HepG2 (cell line): ENCODE data around the gene METRNL. TPM values are rescaled to one million over a fixed set of nuclear protein-coding genes. Genes with fewer than 3 reads are reported as not detected.

ENCODE experiments used
- ATAC-seq: fragments of 200-7000 bp; cut with Tn5 transposase; 3 replicates; pipeline ENCODE4 v1.9.1; 2020; ENCODE audit warnings: mild to moderate bottlenecking, moderate library complexity
- BruUV-seq: library from RNA; stranded (reverse); fragments of 400-500 nt; replicated peaks from 2 replicates; lab custom pipeline; 2021; lab: Mats Ljungman, UMichigan
- CTCF ChIA-PET: fragments of 300-600 bp; formaldehyde crosslinking; extraction: SDS; loops from one replicate; lab custom pipeline; 2021; ENCODE audit warnings: low total read pairs, inconsistent platforms, low intra/inter-chr PET ratio; lab: Yijun Ruan, JAX
- POLR2A ChIA-PET: fragments of 350-600 bp; sonication (Branson Sonifier 250); formaldehyde crosslinking; loops from one replicate; lab custom pipeline; 2020; ENCODE audit warnings: antibody characterized with exemption, inconsistent platforms; lab: Yijun Ruan, JAX
- DNase-seq: peaks from one replicate; pipeline ENCODE4 v3.0.0-alpha.2; 2015; ENCODE audit warnings: low spot score
- FAIRE-seq: peaks from 3 replicates; lab custom pipeline; 2011; peaks lifted over from hg19 to GRCh38; lab: Jason Lieb, UNC
- H2AFZ ChIP-seq: one replicate; pipeline ENCODE4 v1.6.1; 2011; ENCODE audit warnings: low read length, inconsistent platforms
- H3K27ac ChIP-seq: fragments of 300-600 bp; 3 replicates; pipeline ENCODE4 v1.8.0; 2011; ENCODE audit warnings: mixed run types, mild to moderate bottlenecking, mixed read lengths, low read length, inconsistent platforms; ENCODE audit not compliant: insufficient read depth; ENCODE audit errors: extremely low read length
- H3K27me3 ChIP-seq, 2 experiments: fragments of 200-600 bp in 1 of 2; 2 replicates in 1 of 2; 3 replicates in 1 of 2; pipeline versions ENCODE4 v1.6.0 to v1.8.0; 2011; ENCODE audit warnings: low read length in 2 of 2, mild to moderate bottlenecking in 2 of 2, moderate library complexity in 2 of 2, inconsistent platforms in 1 of 2; ENCODE audit not compliant: insufficient read depth in 2 of 2, control insufficient read depth in 1 of 2
- H3K36me3 ChIP-seq, 2 experiments: fragments of 200-600 bp in 1 of 2; replicated peaks in 1 of 2; 2 replicates in 1 of 2; 3 replicates in 1 of 2; pipeline versions ENCODE4 v1.5.1 to v1.8.0; 2011; ENCODE audit warnings: low read length in 2 of 2, inconsistent platforms in 1 of 2; ENCODE audit not compliant: insufficient read depth in 2 of 2, control insufficient read depth in 1 of 2
- H3K4me1 ChIP-seq: 2 replicates; pipeline ENCODE4 v1.5.1; 2012; ENCODE audit warnings: low read length, inconsistent platforms; ENCODE audit not compliant: insufficient read depth
- H3K4me2 ChIP-seq: 2 replicates; pipeline ENCODE4 v1.6.0; 2011; ENCODE audit warnings: low read depth, low read length, inconsistent platforms
- H3K4me3 ChIP-seq, 3 experiments: fragments of 200-600 bp in 1 of 3; sonication (generic), shearing (Covaris generic) in 1 of 3; replicated peaks in 1 of 3; 2 replicates each; pipeline ENCODE4 v1.5.1; 2011 to 2016; ENCODE audit warnings: low read length in 3 of 3, inconsistent platforms in 2 of 3, low read depth in 2 of 3, mild to moderate bottlenecking in 2 of 3, control low read depth in 1 of 3, mixed read lengths in 1 of 3; ENCODE audit not compliant: insufficient read depth in 1 of 3
- H3K79me2 ChIP-seq: one replicate; pipeline ENCODE4 v1.6.1; 2011; ENCODE audit warnings: low read length, inconsistent platforms; ENCODE audit not compliant: insufficient read depth
- H3K9ac ChIP-seq: 2 replicates; pipeline ENCODE4 v1.6.0; 2011; ENCODE audit warnings: mild to moderate bottlenecking, low read depth, low read length, inconsistent platforms; ENCODE audit not compliant: insufficient read depth
- H3K9me3 ChIP-seq: 2 replicates; pipeline ENCODE4 v1.5.1; 2012; ENCODE audit warnings: mild to moderate bottlenecking, low read length
- H4K20me1 ChIP-seq: 2 replicates; pipeline ENCODE4 v1.6.0; 2011; ENCODE audit warnings: inconsistent platforms, mild to moderate bottlenecking, low read length, moderate library complexity; ENCODE audit not compliant: insufficient read depth
- BRD4 ChIP-seq: sonication (generic); formaldehyde crosslinking; IDR thresholded peaks from 2 replicates; pipeline ENCODE4 v1.4.0; 2020; ENCODE audit warnings: missing genetic modification reagents
- DNMT3B ChIP-seq: conservative IDR thresholded peaks from 2 replicates; pipeline ENCODE4 v1.6.1; 2016; ENCODE audit warnings: missing biosample characterization, control low read depth
- FOXK1 ChIP-seq: sonication (generic); formaldehyde crosslinking; IDR thresholded peaks from 2 replicates; pipeline ENCODE4 v1.4.0; 2020; ENCODE audit warnings: low read depth, missing genetic modification reagents, borderline replicate concordance
- JUN ChIP-seq: sonication (generic); formaldehyde crosslinking; IDR thresholded peaks from 2 replicates; pipeline ENCODE4 v1.4.0; 2020; ENCODE audit warnings: mild to moderate bottlenecking, missing genetic modification reagents
- MYC ChIP-seq: sonication (generic); formaldehyde crosslinking; IDR thresholded peaks from 2 replicates; pipeline ENCODE4 v1.9.0; 2021; ENCODE audit warnings: missing genetic modification reagents, borderline replicate concordance
- SMAD9 ChIP-seq: sonication (generic); formaldehyde crosslinking; IDR thresholded peaks from 2 replicates; pipeline ENCODE4 v1.5.1; 2020; ENCODE audit warnings: mild to moderate bottlenecking, missing genetic modification reagents
- THAP11 ChIP-seq: IDR thresholded peaks from 2 replicates; pipeline ENCODE4 v1.6.1; 2016; ENCODE audit warnings: missing biosample characterization, missing genetic modification reagents
- U2AF1 ChIP-seq: fragments of 200-400 bp; formaldehyde crosslinking; optimal IDR thresholded peaks from 2 replicates; pipeline ENCODE3; 2017; ENCODE audit warnings: mild to moderate bottlenecking, low read depth, low read length
- ZMYM2 ChIP-seq: sonication (generic); formaldehyde crosslinking; IDR thresholded peaks from 2 replicates; pipeline ENCODE4 v1.8.0; 2022; ENCODE audit warnings: mild to moderate bottlenecking, missing genetic modification reagents
- ZNF160 ChIP-seq: sonication (generic); formaldehyde crosslinking; IDR thresholded peaks from 2 replicates; pipeline ENCODE4 v1.8.0; 2022; ENCODE audit warnings: mild to moderate bottlenecking, inconsistent platforms, missing genetic modification reagents
- ZNF674 ChIP-seq: sonication (generic); formaldehyde crosslinking; IDR thresholded peaks from 2 replicates; pipeline ENCODE4 v1.5.0; 2020; ENCODE audit warnings: low read depth, mild to moderate bottlenecking, missing genetic modification reagents
- WGBS: methylation state at CpG from one replicate; pipeline ENCODE4 v1.1.6; 2017; ENCODE audit warnings: low lambda C conversion rate; 5-methylcytosine and 5-hydroxymethylcytosine counted together
- in situ Hi-C: cut with HindIII; loops from 2 replicates; pipeline ENCODE4 v1.10.0; 2017; ENCODE audit warnings: low pct_unique_long_range_greater_than_20kb; ENCODE audit not compliant: extremely low pct_ligation_motif_present
- intact Hi-C: fragments of 100-400 bp; cut with micrococcal nuclease; formaldehyde crosslinking; loops from one replicate; pipeline ENCODE4 v1.10.0; 2022; ENCODE audit not compliant: unreplicated experiment
- polyA plus RNA-seq, 8 experiments: library from polyadenylated mRNA; depleted of rRNA in 3 of 8; stranded (reverse) in 7 of 8; unstranded in 1 of 8; fragments of >200 nt; fragmentation: Illumina TruSeq in 4 of 8; extraction: Trizol in 4 of 8; gene quantifications; 2 replicates each; pipeline versions ENCODE4 v1.2.1 to v1.2.3, GENCODE V29; 2011 to 2016; ENCODE audit warnings: low read depth in 4 of 8, missing spikeins in 1 of 8, mixed read lengths in 1 of 8; ENCODE audit not compliant: insufficient read depth in 1 of 8
- total RNA-seq, 5 experiments: library from RNA; depleted of rRNA; stranded (reverse); fragments of >200 nt; fragmentation: Illumina TruSeq; extraction: Trizol; gene quantifications; 2 replicates each; pipeline ENCODE4 v1.2.3, GENCODE V29; 2016; ENCODE audit warnings: low read depth in 1 of 5
- TF ChIP-seq, protein P1 (sequence below): sonication (generic); formaldehyde crosslinking; IDR thresholded peaks from 2 replicates; pipeline ENCODE4 v1.4.0; 2020; ENCODE audit warnings: missing genetic modification reagents
- TF ChIP-seq, protein P2 (sequence below): sonication (generic); formaldehyde crosslinking; IDR thresholded peaks from 2 replicates; pipeline ENCODE4 v1.5.0; 2020; ENCODE audit warnings: mild to moderate bottlenecking, low read depth, missing genetic modification reagents, borderline replicate concordance
- TF ChIP-seq, protein P3 (sequence below): sonication (generic); formaldehyde crosslinking; IDR thresholded peaks from 2 replicates; pipeline ENCODE4 v1.5.0; 2020; ENCODE audit warnings: missing genetic modification reagents

Gene METRNL
- total and polyA plus RNA-seq, 2 of the 13 experiments (the other 11 are each of a cell fraction or from before 2014, with no cell fraction given) = 0.66 to 0.84 TPM

DNA sequence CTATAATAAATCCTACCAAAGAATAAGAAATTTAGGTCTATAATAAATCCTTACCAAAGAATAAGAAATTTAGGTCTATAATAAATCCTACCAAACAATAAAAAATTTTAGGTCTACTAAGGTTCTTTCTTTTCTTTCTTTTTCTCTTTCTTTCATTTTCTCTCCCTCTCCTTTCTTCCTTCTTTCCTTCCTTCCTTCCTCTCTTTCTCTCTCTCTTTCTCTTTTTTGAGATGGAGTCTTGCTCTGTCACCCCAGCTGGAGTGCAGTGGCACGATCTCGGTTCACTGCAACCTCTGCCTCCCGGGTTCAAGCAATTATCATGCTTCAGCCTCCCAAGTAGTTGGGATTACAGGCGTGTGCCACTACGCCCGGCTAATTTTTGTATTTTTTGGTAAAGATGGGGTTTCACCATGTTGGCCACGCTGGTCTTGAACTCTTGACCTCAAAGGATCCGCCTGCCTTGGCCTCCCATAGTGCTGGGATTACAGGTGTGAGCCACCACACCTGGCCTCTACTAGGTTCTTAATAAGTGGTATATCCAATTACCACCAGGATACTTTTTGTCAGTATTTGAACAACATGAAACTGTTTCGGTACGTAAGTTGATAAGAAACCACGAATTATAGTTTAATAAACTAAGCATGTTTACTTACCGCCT is 31.5 kb upstream of the METRNL start (continued):
- TF ChIP-seq ZMYM2 (CRISPR knock-in tag) (peak; percentile 72; the same call in 1 of the 2 replicates), MYC (CRISPR knock-in tag) (peak; percentile 20; the same call in 1 of the 2 replicates), ZNF674 (0 out of 2 replicates have a peak, but pooled peaks have one; percentile 31), ZNF160 (CRISPR knock-in tag) (0 out of 2 replicates have a peak, but pooled peaks have one; percentile 12)

DNA sequence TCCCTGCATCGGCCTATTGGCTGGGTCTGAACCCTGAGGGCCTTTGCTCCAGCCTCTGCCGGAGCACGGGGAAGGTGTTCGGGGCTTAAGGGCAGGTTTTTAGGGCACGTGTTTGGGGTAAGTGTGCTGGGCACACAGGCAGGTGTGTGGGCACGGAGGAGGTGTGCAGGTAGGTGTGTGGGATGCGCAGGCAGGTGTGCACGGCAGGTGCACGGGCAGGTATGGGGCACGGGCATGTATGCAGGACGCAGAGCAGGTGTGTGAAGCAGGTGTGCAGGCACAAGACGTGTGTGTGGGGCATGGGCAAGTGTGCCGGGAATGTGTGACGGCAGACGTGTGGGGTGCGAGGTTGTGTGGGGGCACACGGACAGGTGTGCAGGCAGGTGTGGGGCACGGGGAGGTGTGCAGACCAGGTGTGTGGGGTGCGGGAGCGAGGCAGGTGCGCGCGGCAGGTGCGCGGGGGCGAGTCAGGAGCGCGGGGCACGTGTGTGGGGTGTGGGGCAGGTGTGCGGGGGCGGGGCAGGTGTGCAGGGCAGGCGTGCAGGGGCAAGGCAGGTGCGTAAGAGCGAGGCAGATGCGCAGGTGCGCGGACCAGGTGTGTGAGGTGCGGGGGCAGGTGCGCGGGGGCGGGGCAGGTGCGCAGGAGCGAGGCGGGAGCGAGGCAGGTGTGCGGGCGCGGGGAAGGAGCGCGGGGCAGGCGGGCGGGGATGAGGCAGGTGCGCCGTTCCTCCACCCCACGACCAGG is 28.6 kb upstream of the METRNL start:
- POLR2A ChIA-PET = interaction anchor here (1.0 kb wide), 1 partner anchor 80 kb away, joined by 3 read pairs; no protein-coding TSS in a partner anchor
- H3K9me3 ChIP-seq = no peaks in the 10 kb centered on the region
- H3K4me2 ChIP-seq = peak overlapping the region; percentile 91
- peaks cover 3% of the 10 kb centered on the region for H3K79me2 ChIP-seq
- H3K4me3 ChIP-seq = peak overlapping the region; percentile 60 to 76 (median 73); a peak in 5 of 6 replicates
- intact Hi-C loops = no loop called here
- FAIRE-seq (no peak), DNase-seq (no peak), ATAC-seq (no peak)
- H3K27ac ChIP-seq = peak overlapping the region; percentile 81
- no peak overlapping the region for H2AFZ ChIP-seq
- BruUV-seq = no TSS peak
- in situ Hi-C loops = no loop called here
- H3K27me3 ChIP-seq = peaks cover 0 to 20% of the 10 kb centered on the region in 2 experiments; a peak in 3 of 5 replicates
- peaks cover 2 to 8% of the 10 kb centered on the region in 2 experiments; a peak in 2 of 5 replicates for H3K36me3 ChIP-seq
- CTCF ChIA-PET = no interaction called here
- H4K20me1 ChIP-seq = no peaks in the 10 kb centered on the region
- H3K9ac ChIP-seq = peak overlapping the region; percentile 90
- 72% methylated on average over 55 of the region's 55 CpGs for WGBS
- H3K4me1 ChIP-seq = peaks cover 77% of the 10 kb centered on the region
- TF ChIP-seq, protein P1, sequence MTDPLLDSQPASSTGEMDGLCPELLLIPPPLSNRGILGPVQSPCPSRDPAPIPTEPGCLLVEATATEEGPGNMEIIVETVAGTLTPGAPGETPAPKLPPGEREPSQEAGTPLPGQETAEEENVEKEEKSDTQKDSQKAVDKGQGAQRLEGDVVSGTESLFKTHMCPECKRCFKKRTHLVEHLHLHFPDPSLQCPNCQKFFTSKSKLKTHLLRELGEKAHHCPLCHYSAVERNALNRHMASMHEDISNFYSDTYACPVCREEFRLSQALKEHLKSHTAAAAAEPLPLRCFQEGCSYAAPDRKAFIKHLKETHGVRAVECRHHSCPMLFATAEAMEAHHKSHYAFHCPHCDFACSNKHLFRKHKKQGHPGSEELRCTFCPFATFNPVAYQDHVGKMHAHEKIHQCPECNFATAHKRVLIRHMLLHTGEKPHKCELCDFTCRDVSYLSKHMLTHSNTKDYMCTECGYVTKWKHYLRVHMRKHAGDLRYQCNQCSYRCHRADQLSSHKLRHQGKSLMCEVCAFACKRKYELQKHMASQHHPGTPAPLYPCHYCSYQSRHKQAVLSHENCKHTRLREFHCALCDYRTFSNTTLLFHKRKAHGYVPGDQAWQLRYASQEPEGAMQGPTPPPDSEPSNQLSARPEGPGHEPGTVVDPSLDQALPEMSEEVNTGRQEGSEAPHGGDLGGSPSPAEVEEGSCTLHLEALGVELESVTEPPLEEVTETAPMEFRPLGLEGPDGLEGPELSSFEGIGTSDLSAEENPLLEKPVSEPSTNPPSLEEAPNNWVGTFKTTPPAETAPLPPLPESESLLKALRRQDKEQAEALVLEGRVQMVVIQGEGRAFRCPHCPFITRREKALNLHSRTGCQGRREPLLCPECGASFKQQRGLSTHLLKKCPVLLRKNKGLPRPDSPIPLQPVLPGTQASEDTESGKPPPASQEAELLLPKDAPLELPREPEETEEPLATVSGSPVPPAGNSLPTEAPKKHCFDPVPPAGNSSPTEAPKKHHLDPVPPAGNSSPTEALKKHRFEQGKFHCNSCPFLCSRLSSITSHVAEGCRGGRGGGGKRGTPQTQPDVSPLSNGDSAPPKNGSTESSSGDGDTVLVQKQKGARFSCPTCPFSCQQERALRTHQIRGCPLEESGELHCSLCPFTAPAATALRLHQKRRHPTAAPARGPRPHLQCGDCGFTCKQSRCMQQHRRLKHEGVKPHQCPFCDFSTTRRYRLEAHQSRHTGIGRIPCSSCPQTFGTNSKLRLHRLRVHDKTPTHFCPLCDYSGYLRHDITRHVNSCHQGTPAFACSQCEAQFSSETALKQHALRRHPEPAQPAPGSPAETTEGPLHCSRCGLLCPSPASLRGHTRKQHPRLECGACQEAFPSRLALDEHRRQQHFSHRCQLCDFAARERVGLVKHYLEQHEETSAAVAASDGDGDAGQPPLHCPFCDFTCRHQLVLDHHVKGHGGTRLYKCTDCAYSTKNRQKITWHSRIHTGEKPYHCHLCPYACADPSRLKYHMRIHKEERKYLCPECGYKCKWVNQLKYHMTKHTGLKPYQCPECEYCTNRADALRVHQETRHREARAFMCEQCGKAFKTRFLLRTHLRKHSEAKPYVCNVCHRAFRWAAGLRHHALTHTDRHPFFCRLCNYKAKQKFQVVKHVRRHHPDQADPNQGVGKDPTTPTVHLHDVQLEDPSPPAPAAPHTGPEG (CRISPR knock-in tag) = no peak
- no peak for TF ChIP-seq SMAD9 (CRISPR knock-in tag)
- no peak for TF ChIP-seq JUN
- TF ChIP-seq, protein P2, sequence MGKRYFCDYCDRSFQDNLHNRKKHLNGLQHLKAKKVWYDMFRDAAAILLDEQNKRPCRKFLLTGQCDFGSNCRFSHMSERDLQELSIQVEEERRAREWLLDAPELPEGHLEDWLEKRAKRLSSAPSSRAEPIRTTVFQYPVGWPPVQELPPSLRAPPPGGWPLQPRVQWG (CRISPR knock-in tag) = 0 out of 2 replicates have a peak, but pooled peaks have one; percentile 82
- no peak for TF ChIP-seq FOXK1 (CRISPR knock-in tag)
- no peak for TF ChIP-seq U2AF1
- TF ChIP-seq DNMT3B (CRISPR knock-in tag) = no peak
- TF ChIP-seq, protein P3, sequence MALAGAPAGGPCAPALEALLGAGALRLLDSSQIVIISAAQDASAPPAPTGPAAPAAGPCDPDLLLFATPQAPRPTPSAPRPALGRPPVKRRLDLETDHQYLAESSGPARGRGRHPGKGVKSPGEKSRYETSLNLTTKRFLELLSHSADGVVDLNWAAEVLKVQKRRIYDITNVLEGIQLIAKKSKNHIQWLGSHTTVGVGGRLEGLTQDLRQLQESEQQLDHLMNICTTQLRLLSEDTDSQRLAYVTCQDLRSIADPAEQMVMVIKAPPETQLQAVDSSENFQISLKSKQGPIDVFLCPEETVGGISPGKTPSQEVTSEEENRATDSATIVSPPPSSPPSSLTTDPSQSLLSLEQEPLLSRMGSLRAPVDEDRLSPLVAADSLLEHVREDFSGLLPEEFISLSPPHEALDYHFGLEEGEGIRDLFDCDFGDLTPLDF (CRISPR knock-in tag) = no peak
- TF ChIP-seq THAP11 = no peak
- TF ChIP-seq BRD4 = 0 out of 2 replicates have a peak, but pooled peaks have one; percentile 31
